SKM-1 (cell line): ENCODE measurements around the gene OPHN1.
A peak's percentile ranks its signal among the peaks of the same experiment; 100 is the strongest.

Source experiments
- DNase-seq: peaks from one replicate; lab custom pipeline; 2025; ENCODE audit not compliant: unreplicated experiment; lab: John Stamatoyannopoulos, UW

The OPHN1 gene

GRCh38 chrX:68254738-68255645 lies 178.3 kb downstream of the OPHN1 start:
- DNase-seq: no peak

GRCh38 chrX:68252664-68253063 lies 180.6 kb downstream of the OPHN1 start:
- DNase-seq: no peak

GRCh38 chrX:68249903-68250302 lies 183.4 kb downstream of the OPHN1 start:
- no peak for DNase-seq

- DNase-seq: no peak
Measured at GRCh38 chrX:68249401-68249831, 183.9 kb downstream of the OPHN1 start.

GRCh38 chrX:68238568-68238967 lies 194.7 kb downstream of the OPHN1 start:
- no peak for DNase-seq

- no peak for DNase-seq
Measured at GRCh38 chrX:68234171-68234910, 199.0 kb downstream of the OPHN1 start.

- no peak for DNase-seq
Measured at GRCh38 chrX:68232206-68232605, 201.1 kb downstream of the OPHN1 start.

GRCh38 chrX:68209008-68209407 lies 224.3 kb downstream of the OPHN1 start:
- no peak for DNase-seq

- DNase-seq: no peak
Measured at GRCh38 chrX:68204521-68205038, 228.7 kb downstream of the OPHN1 start.

GRCh38 chrX:68203646-68204045 lies 229.6 kb downstream of the OPHN1 start:
- DNase-seq: no peak

GRCh38 chrX:68203211-68203610 lies 230.1 kb downstream of the OPHN1 start:
- no peak for DNase-seq

GRCh38 chrX:68199062-68199848 lies 234.0 kb downstream of the OPHN1 start:
- DNase-seq: no peak

- DNase-seq: no peak
Measured at GRCh38 chrX:68196939-68197791, 236.1 kb downstream of the OPHN1 start.

GRCh38 chrX:68195561-68195960 lies 237.7 kb downstream of the OPHN1 start:
- DNase-seq: no peak

GRCh38 chrX:68193786-68194185 lies 239.5 kb downstream of the OPHN1 start:
- DNase-seq: no peak

- no peak for DNase-seq
Measured at GRCh38 chrX:68193234-68193633, 240.1 kb downstream of the OPHN1 start.

GRCh38 chrX:68190799-68191198 lies 242.5 kb downstream of the OPHN1 start:
- no peak for DNase-seq

GRCh38 chrX:68186552-68187262 lies 246.6 kb downstream of the OPHN1 start:
- peak; percentile 3 for DNase-seq

- DNase-seq: no peak
Measured at GRCh38 chrX:68185161-68185560, 248.1 kb downstream of the OPHN1 start.
